Left renal cortex interstitium (tissue), 4 donors: Measurements from ENCODE around the gene DHX36. TPM values are rescaled to one million over a fixed set of nuclear protein-coding genes. Genes with fewer than 3 reads are reported as not detected.

Source experiments
- DNase-seq, 4 donors: peaks; one replicate each; pipeline ENCODE4 v3.0.0-alpha.2; 2013; ENCODE audit warnings: low read depth in 4 of 4, low spot score in 2 of 4, missing footprints in 1 of 4
- polyA plus RNA-seq, 4 donors: library from polyadenylated mRNA; unstranded; fragments of 120-200 nt; gene quantifications; one replicate each; pipeline ENCODE4 v1.2.1, GENCODE V29; 2013; ENCODE audit not compliant: insufficient read length in 4 of 4

The DHX36 gene
- polyA plus RNA-seq, 4 donors: 63.5 to 89.8 (median 73.7) TPM

DNA sequence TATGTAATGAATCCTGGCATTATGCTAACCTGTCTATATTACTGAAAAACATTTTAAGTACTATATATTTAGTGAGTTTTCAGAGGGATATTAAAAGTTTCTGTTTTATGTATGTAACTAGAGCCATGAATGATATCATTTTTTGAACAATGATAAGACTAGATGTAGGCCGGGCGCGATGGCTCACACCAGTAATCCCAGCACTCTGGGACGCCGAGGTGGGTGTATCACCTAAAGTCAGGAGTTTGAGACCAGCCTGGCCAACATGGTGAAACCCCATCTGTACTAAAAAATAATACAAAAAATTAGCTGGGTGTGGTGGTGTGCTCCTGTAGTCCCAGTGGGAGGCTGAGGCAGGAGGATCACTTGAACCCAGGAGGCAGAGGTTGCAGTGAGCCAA is 34.1 kb downstream of the DHX36 start:
- DNase-seq: no peak

DNA sequence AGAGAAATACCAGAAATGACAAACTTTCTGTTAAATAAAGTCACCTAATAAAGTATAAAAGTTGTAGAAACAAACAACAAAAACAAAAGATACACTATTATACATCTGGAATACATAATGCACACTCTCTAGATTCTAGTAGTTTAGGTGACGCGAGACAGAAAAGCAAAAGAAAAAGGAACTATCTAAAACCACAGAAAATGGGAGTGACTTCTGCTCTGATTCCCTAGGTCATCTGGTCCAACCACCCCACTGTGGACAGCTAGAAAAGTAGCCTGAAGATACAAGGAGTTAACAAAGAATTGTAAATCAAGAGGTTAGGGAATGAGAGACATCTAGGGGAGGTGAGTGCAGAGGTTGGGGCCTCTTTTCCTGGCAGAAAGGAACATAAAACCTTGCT is 39.1 kb downstream of the DHX36 start:
- no peak for DNase-seq

DNA sequence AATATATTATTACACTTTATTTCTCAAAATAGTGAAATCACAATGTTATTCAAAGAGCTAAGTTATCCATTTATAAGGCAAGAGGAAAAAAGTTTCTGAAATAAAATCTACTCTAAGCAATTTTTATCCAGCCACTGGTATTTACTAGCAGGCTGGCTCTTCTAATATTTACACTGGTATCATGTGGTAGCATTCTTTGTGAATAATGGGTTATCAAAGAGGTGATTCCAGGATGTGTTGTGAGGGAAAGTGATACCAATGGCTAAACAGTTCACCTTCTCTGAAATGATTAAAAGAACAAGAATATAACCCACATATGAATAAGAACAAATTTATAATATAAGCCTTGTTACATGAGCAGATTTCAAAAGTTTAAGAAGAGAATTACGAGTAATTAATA is 44.1 kb downstream of the DHX36 start:
- no peak for DNase-seq

DNA sequence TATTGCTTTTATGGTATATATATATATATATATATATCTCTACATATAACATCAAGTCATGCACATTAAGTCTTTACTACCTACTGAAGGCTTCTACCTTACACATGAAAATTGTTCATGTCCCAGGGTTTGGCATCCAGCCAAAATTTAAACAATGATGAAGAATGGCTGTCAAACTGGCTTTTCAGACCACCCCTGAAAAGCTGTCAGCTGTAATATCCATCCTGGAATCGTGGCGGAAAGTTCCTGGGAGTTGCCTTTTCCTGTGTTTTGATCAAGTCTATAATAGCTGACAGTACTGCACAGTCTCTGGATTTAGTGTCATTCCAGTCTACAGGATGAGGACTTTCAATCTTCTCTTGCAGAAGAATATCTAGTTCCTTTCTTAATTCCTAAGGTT is 48.3 kb downstream of the DHX36 start:
- no peak for DNase-seq

DNA sequence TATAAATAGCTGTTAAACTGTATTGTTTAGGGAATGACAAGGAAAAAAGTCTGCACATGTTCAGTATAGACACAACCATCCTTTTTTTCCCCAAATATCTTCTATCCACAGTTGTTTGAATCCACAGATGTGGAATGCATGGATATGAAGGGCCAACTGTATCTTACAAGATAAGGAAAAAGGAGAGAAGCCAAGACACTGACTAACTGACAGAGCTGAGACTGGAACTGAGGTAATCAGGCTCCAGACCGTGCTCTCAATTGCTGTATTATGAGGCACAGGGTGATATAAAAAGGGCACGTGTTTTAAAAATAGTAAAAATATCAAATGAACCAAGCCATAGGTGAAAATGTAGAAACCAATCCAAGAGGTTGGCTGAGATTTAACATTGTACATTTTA is 49.0 kb downstream of the DHX36 start:
- no peak for DNase-seq

DNA sequence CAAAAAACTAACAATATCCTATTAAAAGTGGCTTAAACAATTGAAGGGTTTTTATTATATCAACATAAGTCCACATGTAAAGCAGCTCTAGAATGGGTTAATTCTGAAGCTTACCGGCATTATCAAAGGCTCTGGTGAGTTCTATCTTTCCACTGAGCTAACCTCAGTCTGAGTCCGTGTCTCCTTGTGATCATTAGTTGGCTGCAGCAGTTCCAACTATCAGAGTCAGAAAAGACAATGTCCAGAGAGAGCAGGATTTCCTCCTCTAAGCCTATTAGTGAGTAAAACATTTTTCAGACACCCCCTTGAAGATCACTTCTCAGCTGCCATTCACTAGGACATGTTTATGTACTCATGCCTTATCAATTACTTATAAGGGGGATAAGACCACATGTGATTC is 49.9 kb downstream of the DHX36 start:
- no peak for DNase-seq

DNA sequence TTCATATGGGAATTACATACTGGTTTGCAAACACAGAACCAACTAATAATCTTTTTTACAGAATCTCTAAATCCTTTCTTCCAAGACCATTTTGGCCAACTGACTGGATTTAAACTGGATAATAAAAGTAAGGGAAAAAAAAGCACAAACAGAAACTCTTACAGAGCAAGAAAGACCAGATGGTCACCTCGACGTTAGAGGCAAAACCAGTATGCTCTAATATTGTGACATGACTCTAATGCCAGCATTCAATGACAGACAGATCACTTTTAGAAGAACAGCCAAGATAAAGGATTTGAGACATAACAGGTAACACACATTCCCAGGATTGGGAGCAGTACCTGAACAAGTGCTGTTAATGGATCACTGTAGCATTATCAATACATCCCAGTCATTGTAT is 50.9 kb downstream of the DHX36 start:
- DNase-seq: no peak

DNA sequence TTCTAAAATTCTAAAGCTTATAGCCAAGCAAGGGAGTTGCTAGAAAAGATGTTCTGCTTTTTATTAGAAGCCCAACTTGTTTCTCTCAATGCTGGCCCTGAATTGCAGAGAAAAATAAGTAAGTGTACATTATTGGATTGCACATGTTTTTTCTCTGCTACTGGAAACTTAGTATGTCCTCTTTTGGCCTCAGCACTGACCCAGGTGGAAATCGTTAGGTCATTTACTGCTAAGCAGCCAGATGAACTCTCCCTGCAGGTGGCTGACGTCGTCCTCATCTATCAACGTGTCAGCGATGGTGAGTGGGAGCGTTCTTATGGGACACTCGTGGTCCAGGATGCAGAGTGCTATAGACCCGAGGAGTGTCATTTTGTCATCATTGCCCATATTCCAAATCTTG is 69.8 kb downstream of the DHX36 start:
- no peak for DNase-seq

DNA sequence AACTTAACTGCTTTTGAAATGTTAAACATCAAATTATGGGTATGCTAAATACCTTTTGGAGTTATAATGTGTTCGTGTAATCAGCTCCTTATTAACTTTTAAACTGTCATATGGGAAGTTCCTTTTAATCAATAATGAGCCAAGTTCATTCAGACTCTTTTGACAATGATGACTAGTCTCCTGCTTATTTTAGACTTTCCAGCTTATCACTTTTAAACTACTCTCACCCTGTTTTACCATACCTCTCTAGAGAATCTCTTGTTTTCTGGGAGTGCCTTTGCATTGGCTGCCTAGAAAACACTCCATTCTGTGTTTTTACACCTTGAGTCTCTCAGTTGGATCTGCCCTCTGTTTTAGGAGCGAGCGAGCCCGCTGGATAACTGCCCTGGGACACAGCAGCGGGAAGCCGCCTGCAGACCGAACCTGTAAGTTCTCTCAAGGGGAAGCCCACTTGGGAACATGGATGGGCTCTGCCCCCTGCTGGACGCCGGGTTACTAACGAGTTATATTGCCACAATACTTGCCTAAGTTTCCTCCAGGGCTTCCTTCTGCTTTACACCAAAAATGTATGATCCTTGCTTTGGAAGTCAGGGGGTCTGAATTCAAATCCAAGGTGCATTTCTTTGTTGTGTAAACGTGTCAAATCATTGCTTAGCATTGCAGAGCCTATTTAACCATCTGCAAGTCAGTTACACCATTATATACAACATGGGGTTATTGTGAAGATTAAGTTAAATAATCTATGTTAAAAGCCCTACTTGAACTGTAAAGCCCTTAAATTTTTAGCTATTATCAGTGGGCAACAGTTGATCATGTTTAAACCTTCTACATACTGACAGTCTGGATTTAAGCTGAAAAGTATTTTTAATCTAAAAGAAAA is 71.3 kb downstream of the DHX36 start:
- peak; percentile 56 to 88 (median 64) for DNase-seq

DNA sequence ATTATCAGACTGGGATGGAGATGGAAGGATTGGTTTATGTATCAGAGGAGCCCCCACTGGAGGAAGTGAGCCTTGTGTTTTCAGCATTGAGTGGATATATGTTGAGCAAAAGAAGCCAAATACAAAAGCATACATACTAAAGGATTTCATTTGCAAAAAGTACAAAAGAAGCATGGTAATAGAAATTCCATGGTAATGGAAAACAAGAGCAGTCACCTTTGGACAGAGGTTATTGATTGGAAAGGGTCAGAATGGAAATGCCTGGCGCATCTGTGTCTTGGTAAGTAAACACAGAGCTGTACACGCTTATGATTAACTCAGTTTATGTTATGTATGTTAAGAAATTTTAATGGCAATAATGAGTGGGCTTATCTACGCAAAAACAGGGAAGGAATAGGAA is 72.7 kb downstream of the DHX36 start:
- no peak for DNase-seq

DNA sequence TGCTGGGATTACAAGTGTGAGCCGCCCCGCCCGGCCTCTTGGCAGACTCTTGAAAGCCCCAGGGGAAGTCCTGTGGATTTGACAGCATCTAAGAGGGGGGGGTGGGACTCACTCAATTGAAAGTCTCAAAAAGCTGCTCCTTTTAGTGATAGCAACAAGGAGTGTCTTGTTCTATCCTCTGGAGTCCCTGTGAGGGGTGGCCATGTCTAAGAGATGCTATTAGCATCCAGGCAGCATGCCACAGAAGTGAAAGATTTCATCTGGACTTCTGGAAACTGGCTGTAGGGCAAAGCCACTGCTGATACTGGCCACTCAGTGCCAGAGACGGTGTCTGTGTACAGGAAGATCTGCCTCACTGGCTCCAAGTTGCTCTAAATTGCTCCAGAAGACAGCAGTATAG is 74.0 kb downstream of the DHX36 start:
- DNase-seq: no peak

DNA sequence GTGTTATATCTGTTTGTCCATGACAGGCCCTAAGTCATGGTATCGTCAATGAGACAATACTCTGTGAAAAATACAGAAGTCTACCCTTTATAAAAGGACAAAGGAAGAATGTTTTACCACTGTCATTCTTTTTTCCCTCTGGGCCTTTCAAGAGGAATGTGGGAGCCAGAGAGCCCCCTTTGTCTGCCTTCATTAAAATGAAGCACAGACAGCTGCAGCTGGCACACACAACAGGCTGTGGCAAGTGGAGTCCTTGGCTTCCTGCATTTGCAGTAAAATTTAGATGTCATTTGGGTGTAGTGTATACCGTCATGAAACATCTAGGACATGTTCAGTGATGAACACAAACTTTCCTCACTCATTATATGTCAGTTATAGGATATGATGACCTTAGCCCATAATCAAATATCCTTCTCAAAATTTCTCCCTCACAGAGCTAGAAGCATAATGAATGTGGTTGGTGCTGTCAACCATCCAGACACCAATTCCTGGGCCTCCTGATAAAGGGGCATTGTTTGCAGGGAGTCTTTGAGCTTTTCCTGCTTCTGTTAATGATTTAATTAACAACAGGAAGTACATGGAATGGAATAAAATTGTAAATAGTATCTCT is 76.4 kb downstream of the DHX36 start:
- no peak for DNase-seq

DNA sequence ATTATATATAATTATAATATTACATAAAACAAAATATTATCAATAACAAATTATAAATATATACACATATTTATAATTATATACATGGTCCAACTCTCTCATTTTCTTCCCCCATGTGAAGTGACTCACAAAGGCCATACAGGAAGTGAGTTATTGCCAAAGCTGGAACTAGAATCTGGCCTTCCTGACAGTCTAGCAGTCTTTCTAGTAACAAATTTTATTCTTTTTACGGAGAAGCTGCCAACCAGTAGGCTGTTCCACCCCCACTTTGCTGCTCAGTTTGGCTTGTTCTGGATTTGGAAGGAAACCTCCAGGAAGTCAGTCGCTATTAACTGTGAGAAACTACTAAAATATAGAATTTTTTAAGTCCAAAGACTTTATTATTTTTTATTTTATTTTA is 79.6 kb downstream of the DHX36 start:
- no peak for DNase-seq

DNA sequence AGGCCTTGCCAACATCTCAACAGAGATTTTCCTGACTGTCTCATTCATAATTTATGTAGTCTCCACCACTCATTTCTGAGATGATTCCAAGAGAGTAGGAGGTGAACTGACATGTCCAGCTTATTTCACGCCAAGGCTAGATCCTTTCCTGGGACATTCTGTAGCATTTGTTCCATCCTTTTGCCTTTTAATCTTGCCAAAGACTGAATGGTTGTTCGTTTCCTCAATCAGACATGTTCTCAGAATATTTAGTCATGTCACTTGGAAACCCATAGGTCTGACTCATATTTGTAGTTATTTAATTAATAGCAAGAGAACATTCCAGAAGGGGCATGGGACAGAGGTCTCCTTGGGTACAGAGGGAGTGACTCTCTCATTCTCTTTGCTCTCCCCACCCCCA is 80.9 kb downstream of the DHX36 start:
- no peak for DNase-seq

DNA sequence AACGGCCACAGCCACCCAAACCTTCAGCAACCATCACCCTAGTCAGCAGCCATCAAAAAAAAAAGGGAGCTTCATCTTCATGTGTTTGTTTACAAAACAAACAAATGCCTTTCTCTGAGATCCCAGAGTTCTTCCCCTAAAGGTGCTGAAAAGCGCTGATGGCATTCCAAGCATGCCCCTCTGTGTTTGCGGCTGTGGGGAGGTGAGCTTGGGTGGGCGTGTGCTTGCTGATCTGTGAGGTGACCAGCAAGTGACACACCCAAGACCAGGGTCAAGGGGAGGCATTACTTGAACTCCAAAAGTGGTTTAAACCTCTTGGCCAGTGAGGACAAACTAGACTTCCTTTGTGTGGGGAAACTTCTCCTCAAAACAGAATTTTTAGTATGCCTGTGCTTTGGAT is 81.5 kb downstream of the DHX36 start:
- DNase-seq: no peak

DNA sequence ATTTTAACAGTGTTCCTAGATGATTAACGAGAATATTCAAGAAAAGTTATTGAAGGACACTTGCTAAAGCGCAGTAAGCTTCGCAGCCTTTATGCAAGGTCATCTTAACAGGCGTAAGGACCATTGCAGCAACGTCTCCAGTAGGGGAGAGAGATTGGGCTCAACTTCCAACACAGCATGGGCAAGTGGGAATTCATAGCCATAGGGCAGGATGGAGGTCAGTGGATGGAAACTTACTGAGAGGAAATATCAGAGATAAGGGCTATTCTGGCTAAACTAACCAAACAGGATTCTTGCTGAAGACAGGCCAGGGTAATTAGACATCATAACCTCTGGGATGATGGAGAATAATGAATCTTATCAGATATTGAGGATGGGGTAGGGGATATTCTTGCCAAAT is 82.8 kb downstream of the DHX36 start:
- DNase-seq: no peak

DNA sequence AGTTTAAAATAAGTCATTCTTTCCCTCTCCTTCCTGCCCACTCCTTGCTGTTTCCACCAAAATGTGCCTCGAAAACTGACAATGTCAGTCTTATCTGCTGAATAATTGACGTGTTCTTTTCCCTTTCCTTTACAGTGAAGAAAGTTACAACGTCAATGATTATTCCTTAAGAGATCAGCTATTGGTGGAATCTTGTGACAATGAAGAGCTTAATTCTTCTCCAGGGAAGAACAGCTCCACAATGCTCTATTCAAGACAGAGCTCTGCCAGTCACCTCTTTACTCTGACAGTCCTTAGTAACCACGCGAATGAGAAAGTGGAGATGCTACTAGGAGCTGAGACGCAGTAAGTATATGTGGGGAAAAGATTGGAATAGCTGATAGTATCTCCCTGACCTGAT is 84.1 kb downstream of the DHX36 start:
- no peak for DNase-seq

DNA sequence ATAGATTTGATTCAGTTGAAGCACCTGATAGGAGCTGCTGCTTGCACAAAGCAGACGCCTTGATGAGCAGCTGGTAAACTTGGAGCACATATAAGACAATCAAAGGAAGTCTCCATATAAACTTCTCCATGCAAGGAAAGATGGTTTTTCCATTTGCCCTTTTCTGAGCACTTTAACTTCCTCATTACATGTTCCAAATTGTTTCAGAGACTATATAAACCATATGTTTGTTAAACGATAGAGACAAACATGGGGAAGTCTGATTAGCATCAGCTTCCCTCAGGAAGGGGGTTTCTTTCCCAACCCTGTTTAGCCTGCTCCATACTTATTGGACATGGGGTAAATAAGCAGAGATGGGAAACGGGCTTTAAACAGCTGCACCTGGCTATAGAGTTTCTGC is 88.0 kb downstream of the DHX36 start:
- DNase-seq: no peak

DNA sequence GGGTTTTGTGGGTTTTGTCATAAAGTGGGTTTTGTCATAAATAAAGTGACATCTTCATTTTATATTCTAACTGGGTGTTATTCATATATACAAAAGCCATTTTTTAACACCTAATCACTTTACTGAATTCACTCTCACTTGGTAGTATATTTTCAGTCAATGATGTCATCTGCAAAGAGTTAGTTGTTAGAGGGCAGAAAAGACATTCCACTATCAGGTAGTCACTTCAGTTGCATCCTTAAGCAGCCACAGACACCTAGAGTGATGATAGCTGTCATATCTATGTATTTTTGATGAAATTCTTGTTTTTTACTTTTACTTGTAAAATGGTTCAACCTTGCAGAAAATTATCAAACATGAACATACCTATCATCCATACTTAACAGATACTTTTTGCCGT is 89.0 kb downstream of the DHX36 start:
- no peak for DNase-seq

DNA sequence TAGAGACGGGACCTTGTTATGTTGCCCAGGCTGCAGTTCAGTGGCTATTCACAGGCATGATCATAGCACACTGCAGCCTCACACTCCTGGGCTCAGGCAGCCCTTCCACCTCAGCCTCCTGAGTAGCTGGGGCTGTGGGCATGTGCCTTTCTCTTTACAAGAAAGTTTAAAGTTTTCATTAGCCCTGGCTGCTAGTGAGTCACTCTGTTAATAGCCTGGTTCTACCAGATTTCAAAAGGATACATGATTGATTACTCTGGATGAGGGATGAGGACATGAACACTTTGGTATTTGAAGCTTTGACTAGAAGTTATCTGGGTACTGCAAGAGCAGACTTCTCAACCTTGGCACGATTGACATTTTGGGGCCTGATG is 95.1 kb downstream of the DHX36 start:
- no peak for DNase-seq

DNA sequence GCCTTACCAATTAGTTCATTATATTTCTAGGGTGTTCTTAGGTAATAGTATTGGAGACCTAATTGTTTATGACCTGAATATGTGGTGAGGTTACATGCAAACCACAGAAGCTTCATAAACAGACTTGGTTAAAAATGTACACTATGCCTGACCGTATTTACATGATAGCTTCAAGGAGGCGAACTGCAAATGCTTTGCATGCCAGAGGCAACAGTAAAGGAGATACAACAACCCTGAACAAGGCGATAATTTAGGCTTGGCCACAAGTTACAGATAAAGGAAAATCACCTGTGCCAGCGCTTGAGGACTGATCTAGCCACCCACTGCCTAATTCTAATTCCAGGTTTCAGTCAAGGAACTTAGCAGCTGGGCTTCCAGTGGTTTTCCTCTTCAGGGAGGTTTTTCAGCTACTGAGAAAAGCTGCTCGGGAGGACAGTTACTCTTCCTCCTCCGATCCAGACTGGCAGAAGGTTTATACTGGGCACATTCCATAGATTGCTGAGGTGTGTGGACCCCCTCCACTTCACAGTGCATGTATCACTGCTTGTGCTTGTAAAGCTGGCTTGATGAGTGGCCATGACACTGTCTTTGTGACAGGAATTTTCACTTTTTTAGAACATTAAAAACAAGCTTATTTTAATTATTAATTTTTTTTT is 95.6 kb downstream of the DHX36 start:
- no peak for DNase-seq

DNA sequence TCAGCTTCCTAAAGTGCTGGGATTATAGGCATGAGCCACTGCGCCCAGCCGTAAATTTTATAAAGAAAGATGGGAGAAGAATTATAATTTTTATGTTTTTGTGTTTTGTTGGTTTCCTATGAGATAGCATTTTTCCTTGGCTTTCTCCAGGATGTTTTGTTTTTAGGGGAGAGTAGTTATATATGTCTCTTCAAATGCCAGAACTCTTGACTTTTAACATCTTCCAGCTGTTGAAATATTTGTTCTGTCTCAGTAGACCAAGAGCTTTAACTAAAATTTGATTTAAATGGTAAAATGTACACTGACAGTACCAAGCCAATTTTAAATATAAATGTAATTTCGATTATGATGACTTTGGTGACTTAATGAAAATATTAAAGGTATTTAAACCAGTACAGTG is 96.8 kb downstream of the DHX36 start:
- DNase-seq: peak in 1 of 4 donors; percentile 15
